Thoracic aorta (tissue), 2 donors: ENCODE measurements around the gene DHX36. TPM values are rescaled to one million over a fixed set of nuclear protein-coding genes. Genes with fewer than 3 reads are reported as not detected.

ENCODE experiments used
- ATAC-seq: fragments of 150-250 bp; one replicate; pipeline ENCODE4 v1.8.0; 2017; ENCODE audit warnings: low read depth; ENCODE audit not compliant: insufficient number of reproducible peaks, low FRiP score
- DNase-seq: peaks from one replicate; pipeline ENCODE4 v3.0.0-alpha.2; 2020; ENCODE audit warnings: low spot score
- H3K27ac ChIP-seq, 2 donors: fragments of 200-600 bp; sonication (generic); 1 replicate in 1 of 2; 2 replicates in 1 of 2; pipeline ENCODE4 v1.5.1; 2016; ENCODE audit warnings: mild to moderate bottlenecking in 2 of 2, moderate library complexity in 2 of 2
- H3K27me3 ChIP-seq: fragments of 200-600 bp; sonication (generic); replicated peaks from 2 replicates; pipeline ENCODE4 v1.6.0; 2016; ENCODE audit warnings: mild to moderate bottlenecking; ENCODE audit not compliant: insufficient read depth
- H3K36me3 ChIP-seq: fragments of 200-600 bp; sonication (generic); one replicate; pipeline ENCODE4 v1.5.1; 2016
- H3K4me1 ChIP-seq, 2 donors: fragments of 200-600 bp; sonication (generic); 1 replicate in 1 of 2; 2 replicates in 1 of 2; pipeline versions ENCODE4 v1.5.1 to v1.6.0; 2016; ENCODE audit warnings: low read depth in 2 of 2, mild to moderate bottlenecking in 1 of 2; ENCODE audit not compliant: control insufficient read depth in 1 of 2
- H3K4me3 ChIP-seq: fragments of 200-600 bp; sonication (generic); 2 replicates; pipeline ENCODE4 v1.5.1; 2016; ENCODE audit warnings: mild to moderate bottlenecking
- H3K9me3 ChIP-seq: fragments of 200-600 bp; sonication (generic); 2 replicates; pipeline ENCODE4 v1.5.1; 2016
- total RNA-seq, 2 donors: library from RNA; depleted of rRNA; stranded (reverse); fragments of >200 nt; gene quantifications; one replicate each; pipeline versions ENCODE4 v1.1.0 to v1.2.3, GENCODE V29; 2016
- TF ChIP-seq, protein P1 (sequence below): fragments of 200-600 bp; sonication (generic); IDR thresholded peaks from one replicate; pipeline ENCODE4 v1.5.1; 2019; ENCODE audit warnings: antibody characterized with exemption

Gene DHX36
- total RNA-seq, 2 donors from 2014 or later = 71.5 to 128 TPM

DNA sequence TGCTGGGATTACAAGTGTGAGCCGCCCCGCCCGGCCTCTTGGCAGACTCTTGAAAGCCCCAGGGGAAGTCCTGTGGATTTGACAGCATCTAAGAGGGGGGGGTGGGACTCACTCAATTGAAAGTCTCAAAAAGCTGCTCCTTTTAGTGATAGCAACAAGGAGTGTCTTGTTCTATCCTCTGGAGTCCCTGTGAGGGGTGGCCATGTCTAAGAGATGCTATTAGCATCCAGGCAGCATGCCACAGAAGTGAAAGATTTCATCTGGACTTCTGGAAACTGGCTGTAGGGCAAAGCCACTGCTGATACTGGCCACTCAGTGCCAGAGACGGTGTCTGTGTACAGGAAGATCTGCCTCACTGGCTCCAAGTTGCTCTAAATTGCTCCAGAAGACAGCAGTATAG, 74.0 kb downstream of the DHX36 start:
- Histone ChIP-seq H3K4me1 (peaks cover 3 to 11% of the 10 kb centered on the region in 2 donors), H3K4me3 (no peak overlapping the region), H3K36me3 (peaks cover 7% of the 10 kb centered on the region), H3K27me3 (no peaks in the 10 kb centered on the region), H3K27ac (no peak overlapping the region), H3K9me3 (no peaks in the 10 kb centered on the region)
- DNase-seq (no peak), ATAC-seq (no peak)
- TF ChIP-seq, protein P1, sequence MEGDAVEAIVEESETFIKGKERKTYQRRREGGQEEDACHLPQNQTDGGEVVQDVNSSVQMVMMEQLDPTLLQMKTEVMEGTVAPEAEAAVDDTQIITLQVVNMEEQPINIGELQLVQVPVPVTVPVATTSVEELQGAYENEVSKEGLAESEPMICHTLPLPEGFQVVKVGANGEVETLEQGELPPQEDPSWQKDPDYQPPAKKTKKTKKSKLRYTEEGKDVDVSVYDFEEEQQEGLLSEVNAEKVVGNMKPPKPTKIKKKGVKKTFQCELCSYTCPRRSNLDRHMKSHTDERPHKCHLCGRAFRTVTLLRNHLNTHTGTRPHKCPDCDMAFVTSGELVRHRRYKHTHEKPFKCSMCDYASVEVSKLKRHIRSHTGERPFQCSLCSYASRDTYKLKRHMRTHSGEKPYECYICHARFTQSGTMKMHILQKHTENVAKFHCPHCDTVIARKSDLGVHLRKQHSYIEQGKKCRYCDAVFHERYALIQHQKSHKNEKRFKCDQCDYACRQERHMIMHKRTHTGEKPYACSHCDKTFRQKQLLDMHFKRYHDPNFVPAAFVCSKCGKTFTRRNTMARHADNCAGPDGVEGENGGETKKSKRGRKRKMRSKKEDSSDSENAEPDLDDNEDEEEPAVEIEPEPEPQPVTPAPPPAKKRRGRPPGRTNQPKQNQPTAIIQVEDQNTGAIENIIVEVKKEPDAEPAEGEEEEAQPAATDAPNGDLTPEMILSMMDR = no peak

DNA sequence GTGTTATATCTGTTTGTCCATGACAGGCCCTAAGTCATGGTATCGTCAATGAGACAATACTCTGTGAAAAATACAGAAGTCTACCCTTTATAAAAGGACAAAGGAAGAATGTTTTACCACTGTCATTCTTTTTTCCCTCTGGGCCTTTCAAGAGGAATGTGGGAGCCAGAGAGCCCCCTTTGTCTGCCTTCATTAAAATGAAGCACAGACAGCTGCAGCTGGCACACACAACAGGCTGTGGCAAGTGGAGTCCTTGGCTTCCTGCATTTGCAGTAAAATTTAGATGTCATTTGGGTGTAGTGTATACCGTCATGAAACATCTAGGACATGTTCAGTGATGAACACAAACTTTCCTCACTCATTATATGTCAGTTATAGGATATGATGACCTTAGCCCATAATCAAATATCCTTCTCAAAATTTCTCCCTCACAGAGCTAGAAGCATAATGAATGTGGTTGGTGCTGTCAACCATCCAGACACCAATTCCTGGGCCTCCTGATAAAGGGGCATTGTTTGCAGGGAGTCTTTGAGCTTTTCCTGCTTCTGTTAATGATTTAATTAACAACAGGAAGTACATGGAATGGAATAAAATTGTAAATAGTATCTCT, 76.4 kb downstream of the DHX36 start:
- Histone ChIP-seq H3K4me3 (no peak overlapping the region), H3K27ac (no peak overlapping the region), H3K27me3 (no peaks in the 10 kb centered on the region), H3K4me1 (peaks cover 15 to 27% of the 10 kb centered on the region in 2 donors), H3K36me3 (peaks cover 2% of the 10 kb centered on the region), H3K9me3 (no peaks in the 10 kb centered on the region)
- ATAC-seq (no peak), DNase-seq (no peak)
- TF ChIP-seq, protein P1 = no peak

DNA sequence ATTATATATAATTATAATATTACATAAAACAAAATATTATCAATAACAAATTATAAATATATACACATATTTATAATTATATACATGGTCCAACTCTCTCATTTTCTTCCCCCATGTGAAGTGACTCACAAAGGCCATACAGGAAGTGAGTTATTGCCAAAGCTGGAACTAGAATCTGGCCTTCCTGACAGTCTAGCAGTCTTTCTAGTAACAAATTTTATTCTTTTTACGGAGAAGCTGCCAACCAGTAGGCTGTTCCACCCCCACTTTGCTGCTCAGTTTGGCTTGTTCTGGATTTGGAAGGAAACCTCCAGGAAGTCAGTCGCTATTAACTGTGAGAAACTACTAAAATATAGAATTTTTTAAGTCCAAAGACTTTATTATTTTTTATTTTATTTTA, 79.6 kb downstream of the DHX36 start:
- TF ChIP-seq, protein P1 = no peak
- Histone ChIP-seq H3K27me3 (no peaks in the 10 kb centered on the region), H3K9me3 (no peaks in the 10 kb centered on the region), H3K4me3 (no peak overlapping the region), H3K27ac (peak overlapping the region; percentile 63 to 71), H3K4me1 (peaks cover 16 to 34% of the 10 kb centered on the region in 2 donors), H3K36me3 (peaks cover 3% of the 10 kb centered on the region)
- no peak for ATAC-seq
- no peak for DNase-seq

DNA sequence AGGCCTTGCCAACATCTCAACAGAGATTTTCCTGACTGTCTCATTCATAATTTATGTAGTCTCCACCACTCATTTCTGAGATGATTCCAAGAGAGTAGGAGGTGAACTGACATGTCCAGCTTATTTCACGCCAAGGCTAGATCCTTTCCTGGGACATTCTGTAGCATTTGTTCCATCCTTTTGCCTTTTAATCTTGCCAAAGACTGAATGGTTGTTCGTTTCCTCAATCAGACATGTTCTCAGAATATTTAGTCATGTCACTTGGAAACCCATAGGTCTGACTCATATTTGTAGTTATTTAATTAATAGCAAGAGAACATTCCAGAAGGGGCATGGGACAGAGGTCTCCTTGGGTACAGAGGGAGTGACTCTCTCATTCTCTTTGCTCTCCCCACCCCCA, 80.9 kb downstream of the DHX36 start:
- DNase-seq (no peak), ATAC-seq (peak; percentile 79)
- H3K36me3 ChIP-seq = peaks cover 3% of the 10 kb centered on the region
- H3K27ac ChIP-seq = peak overlapping the region; percentile 88
- no peaks in the 10 kb centered on the region for H3K9me3 ChIP-seq
- peaks cover 16 to 40% of the 10 kb centered on the region in 2 donors for H3K4me1 ChIP-seq
- H3K4me3 ChIP-seq = no peak overlapping the region
- TF ChIP-seq, protein P1 = no peak
- H3K27me3 ChIP-seq = no peaks in the 10 kb centered on the region

DNA sequence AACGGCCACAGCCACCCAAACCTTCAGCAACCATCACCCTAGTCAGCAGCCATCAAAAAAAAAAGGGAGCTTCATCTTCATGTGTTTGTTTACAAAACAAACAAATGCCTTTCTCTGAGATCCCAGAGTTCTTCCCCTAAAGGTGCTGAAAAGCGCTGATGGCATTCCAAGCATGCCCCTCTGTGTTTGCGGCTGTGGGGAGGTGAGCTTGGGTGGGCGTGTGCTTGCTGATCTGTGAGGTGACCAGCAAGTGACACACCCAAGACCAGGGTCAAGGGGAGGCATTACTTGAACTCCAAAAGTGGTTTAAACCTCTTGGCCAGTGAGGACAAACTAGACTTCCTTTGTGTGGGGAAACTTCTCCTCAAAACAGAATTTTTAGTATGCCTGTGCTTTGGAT, 81.5 kb downstream of the DHX36 start:
- TF ChIP-seq, protein P1 = no peak
- peak overlapping the region; percentile 88 for H3K27ac ChIP-seq
- peaks cover 3% of the 10 kb centered on the region for H3K36me3 ChIP-seq
- no peaks in the 10 kb centered on the region for H3K27me3 ChIP-seq
- no peaks in the 10 kb centered on the region for H3K9me3 ChIP-seq
- no peak overlapping the region for H3K4me3 ChIP-seq
- peaks cover 16 to 40% of the 10 kb centered on the region in 2 donors for H3K4me1 ChIP-seq
- ATAC-seq (no peak), DNase-seq (no peak)
